Right lung (tissue), 10 donors: ENCODE measurements around the gene ACMSD. TPM values are rescaled to one million over a fixed set of nuclear protein-coding genes. Genes with fewer than 3 reads are reported as not detected.
A peak's percentile ranks its signal among the peaks of the same experiment; 100 is the strongest.
"Not testable (repeated sequence)": the region's sequence is repeated elsewhere in the genome, so short reads cannot be mapped to it uniquely, and the experiment has no call there.

ENCODE experiments used
- DNase-seq, 2 donors: peaks; one replicate each; pipeline ENCODE4 v3.0.0-alpha.2; 2013
- long read RNA-seq, 8 donors: transcript quantifications; one replicate each; lab custom pipeline, GENCODE V29; 2026
- polyA plus RNA-seq, 5 donors: library from polyadenylated mRNA; unstranded; fragments of 120-200 nt; gene quantifications; one replicate each; pipeline versions ENCODE4 v1.2.1 to v1.2.3, GENCODE V29; 2013; ENCODE audit warnings: inconsistent platforms in 1 of 5, low replicate concordance in 1 of 5; ENCODE audit not compliant: insufficient read length in 5 of 5, insufficient read depth in 1 of 5

Gene ACMSD
- polyA plus RNA-seq: 1 to 10 TPM in 4 of 5 donors, under 1 TPM in 1; 0.78 to 1.9 (median 1.6) TPM
- long read RNA-seq, donor 1: 0 reads
- long read RNA-seq, donor 2: 0 reads
- long read RNA-seq, donor 3: 0 reads
- long read RNA-seq, donor 4: 0 reads
- long read RNA-seq, donor 5: 0 reads
- long read RNA-seq, donor 6: 0 reads
- long read RNA-seq, donor 7: 0 reads
- long read RNA-seq, donor 8: 0 reads

DNA sequence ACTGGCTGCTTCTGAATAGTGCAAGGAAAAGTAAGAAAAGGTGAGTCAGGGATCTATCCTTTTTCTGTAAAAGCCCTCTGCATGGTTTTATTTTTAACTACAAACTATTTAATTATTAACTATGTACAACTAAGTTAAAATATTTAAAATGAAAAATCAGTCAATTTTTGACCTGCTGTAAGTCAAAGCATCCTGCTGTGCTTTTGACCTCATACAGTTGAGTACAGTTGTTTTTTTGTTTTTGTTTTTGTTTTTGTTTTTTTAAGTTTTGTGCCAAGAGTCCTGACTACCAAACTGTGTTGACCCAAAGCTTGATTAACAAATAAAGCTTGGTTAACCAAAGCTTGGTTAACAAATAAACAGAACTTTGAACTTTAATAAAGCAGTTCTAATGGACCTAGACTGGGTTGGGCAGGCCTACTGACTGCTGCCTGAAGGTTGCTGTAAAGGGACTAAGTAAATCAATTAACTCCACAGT lies at the start of gene ACMSD:
Gene ACMSD (plus strand): TSS at position 474 of the 478 bp plus-strand sequence. CDS start 67 bp downstream, outside the sequence.
- DNase-seq: no peak

DNA sequence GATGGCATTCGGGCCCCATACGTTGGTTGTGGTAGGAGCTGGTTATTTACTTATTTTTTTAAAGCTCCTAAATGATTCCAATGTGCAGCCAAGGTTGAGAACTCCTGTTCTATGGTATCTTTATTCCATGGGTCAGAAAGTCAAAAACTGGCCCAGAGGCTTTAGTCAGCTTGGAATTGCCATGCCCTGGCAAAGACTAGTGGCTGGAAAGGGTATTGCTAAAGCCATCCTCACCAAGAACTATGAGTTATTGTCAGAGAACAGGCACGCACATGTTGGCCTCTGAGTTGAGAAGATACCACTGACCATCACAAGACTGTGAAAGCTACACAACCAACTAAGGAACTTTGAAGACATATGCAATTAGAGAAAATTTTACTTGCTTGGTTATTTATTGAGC lies 47.9 kb upstream of the ACMSD start:
- no peak for DNase-seq

DNA sequence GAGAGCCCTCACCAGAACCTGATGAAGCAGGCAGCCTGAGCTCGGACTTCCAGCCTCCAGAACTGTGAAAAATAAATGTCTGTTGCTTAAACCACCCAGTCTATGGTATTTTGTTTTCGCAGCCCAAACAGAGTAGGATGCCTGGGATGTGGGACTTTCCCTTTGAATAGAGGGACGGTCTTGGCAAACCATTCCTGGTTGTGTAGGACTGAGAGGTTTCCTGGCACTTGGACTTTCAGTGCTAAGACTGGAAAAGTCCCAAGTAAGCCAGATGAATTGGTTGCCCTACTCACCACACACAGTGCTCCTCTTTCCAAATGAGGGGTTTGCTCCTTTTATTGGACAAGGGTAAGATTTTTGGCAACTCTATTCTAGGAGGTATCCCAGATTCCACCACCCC lies 46.8 kb upstream of the ACMSD start:
- DNase-seq: no peak

DNA sequence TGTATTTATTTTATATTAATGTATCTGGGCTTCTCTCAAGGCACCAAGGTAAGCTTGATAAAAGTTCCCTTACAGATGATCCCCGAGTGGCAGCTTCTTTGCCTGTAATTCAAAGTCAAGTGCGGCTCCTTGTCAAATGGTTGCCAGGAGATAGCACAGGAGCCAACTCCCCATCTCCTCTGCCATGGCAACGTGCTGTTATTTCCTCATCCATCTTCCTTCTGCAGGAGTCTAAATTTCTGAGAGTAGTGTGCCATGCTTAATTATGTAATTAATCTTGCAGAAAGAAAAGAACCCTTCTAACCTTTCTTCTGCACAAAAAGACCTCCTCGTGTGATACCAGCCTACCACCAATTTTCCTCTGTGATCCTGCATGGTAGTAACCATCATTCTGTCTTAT lies 46.2 kb upstream of the ACMSD start:
- DNase-seq: no peak

DNA sequence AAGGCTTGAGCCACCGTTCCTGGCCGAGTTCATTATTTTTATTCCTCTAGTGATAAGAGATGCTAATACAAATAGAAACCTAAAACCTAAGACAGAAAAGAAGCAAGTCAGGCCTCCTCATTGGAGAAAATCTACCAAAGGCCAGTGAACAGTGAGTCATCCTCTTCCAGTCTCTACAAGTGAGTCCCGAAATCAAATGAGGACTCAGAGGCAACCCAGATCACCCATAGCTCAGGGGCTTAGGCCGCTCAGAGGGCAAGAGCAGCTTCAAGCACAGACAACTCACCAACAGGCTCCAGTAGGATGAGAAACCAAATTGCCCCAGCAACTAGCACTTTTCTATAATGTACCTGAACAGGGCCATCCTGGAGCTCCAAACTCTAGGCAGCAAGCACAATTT lies 42.7 kb upstream of the ACMSD start:
- DNase-seq: no peak

DNA sequence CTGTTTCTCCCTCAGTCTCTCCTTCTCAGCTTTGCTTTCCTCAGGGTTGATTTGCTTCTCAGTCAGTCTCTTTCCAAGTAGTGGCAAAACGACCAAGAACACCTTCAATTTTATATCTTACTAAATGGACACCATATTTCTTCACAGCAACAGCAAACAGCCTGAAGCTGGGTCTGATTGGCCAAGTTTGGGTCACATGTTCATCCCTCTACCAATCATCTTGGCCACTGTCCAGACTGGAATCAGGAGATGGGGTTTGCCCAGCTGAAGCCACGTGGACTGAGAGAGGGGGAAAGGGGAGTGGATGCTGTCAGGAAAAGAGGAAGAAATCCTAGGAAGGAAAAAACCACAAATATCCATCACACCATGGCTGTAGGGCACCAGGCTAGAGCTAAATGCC lies 42.0 kb upstream of the ACMSD start:
- no peak for DNase-seq

DNA sequence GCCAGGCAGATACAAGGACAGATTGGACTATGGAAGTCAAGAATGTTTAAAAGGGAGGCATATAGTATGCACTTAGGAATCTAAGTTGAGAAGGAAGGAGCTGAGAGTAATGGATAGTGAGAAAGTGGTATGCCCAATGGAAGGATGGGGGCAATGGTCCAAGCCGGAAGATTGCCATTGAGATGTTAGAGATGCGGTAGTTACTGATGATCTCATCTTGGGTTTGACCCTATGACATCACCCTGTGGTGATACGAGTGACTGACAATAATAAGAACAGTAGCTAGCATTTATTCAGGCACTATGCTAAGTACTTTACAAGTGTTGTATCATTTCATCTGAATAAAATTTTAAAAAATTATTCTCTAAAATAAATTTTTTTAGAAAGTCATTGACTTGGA lies 38.5 kb upstream of the ACMSD start:
- DNase-seq: no peak

DNA sequence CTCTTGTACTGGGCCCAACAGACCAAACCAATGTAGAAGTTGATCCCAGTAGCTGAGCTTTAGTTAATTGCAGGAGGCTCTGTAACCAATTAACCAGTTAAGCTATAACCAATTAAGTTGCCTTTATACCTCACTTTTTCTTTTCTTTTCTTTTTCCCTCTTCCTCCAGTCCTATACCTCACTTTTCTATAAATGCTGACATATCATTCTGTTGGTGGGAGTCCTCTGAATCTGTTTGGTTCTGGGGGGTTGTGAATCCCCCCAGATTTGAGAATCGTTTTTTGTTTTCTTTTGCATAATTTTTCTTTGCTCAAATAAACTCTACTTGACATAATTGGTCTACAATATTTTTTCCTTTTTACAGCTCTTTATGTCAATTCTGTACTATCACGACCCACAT lies 38.1 kb upstream of the ACMSD start:
- DNase-seq: no peak

DNA sequence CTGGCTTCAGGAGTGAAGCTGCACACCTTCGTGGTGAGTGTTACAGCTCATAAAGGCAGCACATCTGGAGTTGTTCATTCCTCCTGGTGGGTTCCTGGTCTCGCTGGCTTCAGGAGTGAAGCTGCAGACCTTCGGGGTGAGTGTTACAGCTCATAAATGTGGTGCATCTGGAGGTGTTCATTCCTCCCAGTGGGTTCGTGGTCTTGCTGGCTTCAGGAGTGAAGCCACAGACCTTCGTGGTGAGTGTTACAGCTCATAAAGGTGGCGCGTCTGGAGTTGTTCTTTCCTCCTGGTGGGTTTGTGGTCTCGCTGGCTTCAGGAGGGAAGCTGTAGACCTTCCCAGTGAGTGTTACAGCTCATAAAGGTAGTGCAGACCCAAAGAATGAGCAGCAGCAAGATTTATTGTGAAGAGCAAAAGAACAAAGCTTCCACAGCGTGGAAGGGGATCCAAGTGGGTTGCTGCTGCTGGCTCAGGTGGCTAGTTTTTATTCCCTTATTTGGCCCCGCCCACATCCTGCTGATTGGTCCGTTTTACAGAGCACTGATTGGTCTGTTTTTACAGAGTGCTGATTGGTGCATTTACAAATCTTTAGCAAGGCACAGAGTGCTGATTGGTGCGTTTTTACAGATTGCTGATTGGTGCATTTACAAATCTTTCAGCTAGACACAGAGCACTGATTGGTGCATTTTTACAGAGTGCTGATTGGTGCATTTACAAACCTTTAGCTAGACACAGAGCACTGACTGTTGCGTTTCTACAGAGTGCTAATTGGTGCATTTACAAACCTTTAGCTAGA lies 34.6 kb upstream of the ACMSD start:
- not testable (repeated sequence) for DNase-seq

DNA sequence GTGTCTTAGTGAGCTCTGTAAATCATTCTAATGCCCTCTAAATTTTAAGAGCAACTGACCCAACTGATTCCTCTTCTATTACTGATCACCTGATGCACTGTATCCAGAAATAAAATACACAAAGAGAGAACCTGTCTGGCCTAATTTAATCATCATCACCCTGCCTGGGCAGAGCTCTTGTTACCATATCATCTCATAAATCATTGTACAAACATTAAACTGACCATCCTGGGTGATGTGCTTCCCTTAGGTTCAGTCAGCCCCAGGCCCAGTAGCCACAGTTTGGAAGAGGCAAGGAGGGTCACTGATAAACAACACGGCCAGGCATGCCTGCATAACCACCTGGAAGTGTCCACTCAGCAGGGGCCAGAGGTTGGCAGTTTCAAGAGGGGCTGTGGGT lies 22.7 kb upstream of the ACMSD start:
- no peak for DNase-seq

DNA sequence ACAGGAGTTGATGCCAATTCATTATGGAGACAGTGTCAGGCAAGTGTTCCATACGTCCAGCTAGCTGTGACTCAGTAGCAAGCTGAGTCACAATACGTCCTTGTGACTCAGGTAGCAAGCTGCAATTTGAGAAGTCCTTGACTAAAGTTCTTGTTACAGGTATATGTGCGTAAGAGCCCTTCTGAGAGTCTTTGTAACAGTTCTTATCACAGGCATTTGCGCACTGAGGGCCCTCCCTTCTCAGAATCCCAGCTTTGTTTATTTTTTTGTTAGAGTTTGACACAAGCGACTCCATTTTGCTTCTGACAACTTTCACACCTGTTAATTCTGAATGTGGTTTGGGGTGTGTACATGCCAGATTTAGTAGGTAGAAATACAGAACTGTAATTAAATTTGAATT lies 20.1 kb upstream of the ACMSD start:
- DNase-seq: peak; percentile 32 to 38

DNA sequence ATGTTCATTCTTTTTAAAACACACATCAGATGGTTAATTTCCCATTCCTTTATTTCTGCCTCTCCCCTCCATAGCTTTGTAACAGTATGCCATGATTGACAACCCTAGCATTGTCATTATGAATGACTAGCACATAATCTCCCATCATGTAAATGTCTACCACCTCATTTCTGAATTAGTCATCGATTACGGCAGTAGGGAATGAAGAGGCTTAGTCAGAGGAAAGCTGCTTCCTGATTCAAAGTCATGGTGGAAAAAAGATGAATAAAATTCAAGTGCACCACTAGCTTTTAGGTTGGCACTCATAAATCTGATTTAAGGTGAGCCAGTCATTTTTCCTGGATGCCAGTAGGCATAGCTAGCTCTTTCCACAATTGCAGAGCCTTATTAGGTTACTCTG lies 19.1 kb upstream of the ACMSD start:
- DNase-seq: no peak

DNA sequence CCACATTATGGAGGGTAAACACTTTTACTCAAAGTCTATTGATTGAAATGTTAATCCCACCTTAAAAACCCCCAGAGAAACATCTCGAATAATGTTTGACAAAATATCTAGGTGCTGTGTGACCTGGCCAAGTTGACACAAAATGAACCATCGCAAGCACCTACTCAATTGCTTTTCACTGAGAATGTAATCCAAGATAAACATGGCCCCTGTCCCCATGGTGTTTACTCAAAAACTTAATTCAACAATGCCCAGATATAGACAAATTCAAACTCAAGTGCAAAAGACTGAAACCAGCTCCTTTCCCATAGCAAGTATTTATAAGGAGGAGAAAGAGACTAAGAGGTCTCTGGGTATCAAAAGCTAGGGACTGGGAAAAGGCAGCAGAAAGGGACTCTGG lies 15.0 kb upstream of the ACMSD start:
- DNase-seq: peak in 1 of 2 donors; percentile 4

DNA sequence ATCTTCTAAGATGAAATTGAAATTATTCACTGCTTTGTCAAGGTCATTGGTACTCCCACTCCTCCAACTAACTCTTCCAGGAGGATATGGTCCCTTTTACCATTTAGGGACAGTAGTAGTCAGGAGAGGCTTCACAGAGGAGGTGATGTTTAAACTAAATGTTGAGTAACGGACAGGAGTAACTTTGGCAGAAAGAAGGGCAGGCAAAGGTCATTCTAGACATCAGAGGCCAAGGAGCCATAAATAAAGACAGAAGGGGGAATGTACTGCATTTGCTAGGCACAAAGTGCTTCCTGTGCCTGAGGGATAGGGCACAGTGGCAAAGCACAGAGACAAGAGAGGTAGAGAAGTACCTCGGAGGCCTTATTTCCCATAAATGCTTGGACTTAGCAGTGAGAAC lies 14.6 kb upstream of the ACMSD start:
- DNase-seq: no peak

DNA sequence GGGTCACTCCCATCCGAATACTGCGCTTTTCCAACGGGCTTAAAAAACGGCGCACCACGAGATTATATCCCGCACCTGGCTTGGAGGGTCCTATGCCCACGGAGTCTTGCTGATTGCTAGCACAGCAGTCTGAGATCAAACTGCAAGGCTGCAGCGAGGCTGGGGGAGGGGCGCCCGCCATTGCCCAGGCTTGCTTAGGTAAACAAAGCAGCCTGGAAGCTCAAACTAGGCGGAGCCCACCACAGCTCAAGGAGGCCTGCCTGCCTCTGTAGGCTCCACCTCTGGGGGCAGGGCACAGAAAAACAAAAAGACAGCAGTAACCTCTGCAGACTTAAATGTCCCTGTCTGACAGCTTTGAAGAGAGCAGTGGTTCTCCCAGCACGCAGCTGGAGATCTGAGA lies 12.7 kb upstream of the ACMSD start:
- not testable (repeated sequence) for DNase-seq

DNA sequence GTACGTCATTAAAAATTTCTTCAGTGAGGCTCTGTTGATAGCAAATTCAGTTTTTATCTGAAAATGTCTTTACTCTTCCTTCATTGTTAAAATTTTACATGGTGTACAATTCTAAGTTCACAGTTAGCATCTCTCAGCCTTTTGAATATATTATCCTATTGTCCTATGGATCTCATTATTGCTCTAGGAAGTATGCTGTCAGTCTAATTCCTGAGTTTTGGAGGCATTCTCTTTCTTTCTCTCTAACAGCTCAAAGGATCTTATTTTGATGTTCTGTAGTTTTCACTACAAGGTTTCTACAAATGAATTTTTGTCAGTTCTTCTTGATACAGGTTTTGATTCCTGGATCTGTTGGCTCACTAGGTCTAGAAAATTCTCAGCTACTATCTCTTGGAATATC lies 2.9 kb upstream of the ACMSD start:
- no peak for DNase-seq

DNA sequence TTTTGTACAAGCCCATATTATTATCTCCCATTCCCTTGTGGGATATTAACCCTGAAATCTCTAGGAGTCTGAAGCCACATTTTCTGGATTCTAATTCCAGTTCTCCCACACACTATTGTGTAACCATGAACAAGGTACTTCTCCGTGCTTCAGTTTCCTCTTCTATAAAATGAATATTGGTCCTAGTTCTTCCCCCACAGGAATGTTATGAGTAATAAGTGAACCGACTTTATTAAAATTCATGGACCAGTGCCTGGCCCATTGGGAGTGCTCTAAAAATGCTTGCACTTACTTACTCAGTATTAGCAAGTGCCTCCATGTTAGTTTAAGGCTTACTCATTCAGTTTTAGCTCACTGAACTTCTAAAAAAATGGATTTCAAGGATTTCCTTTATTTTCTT lies 1.4 kb upstream of the ACMSD start:
- no peak for DNase-seq

DNA sequence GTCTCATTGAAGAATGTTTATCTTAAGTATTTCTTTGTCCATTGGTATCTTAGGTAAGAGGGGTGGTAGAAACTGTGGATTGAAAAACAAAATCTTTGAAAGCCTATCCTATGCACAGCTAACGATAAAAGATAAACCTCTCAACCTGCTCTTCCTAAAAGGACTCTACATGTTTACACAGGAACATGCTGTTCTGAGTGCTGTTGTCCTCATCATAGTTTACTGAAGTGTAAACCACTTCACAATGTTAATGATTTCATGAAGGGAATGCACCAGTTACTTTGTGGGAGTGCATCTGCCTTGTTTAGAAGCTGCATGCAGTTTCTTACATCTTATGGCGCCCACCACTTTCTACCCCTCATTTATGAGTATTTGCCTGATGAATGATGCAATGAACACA lies 1.2 kb downstream of the ACMSD start:
- DNase-seq: no peak

DNA sequence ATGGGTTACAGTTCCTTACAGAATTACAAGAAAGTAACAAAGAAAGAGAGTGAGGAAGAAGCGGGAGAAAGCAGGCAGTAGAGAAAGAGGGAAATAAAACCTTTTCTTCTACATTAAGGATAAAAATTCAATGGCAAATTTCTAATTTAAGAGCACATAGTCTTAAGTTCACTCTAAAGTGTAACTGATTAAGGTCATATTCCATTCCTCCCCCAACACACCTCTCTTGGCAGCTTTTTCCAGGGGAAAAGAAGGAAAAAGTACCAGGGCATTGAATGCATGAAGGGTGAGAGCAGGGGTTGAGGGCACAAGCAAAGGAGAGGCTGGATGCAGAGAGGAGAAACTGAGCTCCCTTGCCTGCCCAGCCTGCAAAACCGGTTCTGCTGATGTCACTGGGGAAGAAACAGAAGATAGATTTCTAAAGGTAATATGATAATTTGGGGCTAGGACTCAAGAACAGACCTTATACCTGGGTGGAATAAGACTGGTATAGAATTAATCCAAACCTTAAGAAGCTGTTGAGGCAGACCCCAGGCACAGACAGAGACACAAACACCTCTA lies 4.6 kb downstream of the ACMSD start:
- no peak for DNase-seq

DNA sequence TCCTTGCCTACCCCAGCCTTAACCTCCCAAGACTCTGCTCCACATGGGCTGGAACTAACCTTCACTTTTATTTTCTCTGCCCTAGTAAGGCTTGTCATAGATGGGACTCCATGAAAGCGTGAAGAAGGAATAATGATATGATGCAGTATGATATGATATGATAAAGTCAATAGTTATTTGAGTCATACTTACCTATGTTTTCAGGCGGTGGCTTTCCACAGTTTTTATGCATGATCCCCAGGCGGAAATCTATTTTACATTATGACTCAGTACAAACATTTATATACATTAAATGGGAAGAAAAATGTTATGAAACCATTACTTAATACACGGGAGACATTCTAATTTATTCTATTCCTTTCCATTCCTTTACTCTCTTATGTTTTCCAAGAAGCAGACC lies 5.6 kb downstream of the ACMSD start:
- DNase-seq: no peak

DNA sequence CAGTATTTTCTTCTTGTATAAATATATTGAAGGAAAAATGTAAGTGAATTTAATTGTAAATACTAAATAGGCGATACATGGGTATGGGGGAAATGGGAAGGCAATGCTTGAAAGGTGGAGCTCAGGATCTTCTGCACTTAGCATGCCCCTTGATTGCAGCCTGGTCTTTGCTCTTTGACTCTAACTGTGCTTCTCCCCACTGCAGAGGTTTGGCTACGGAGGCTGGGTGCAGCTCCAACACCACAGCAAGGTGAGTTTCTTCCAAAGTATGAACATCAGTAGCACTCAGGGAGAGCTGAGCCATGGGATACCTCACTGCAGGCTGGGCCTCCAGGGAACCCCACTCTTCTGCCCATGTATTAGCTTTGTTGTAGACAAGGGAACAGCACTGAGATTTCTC lies 6.6 kb downstream of the ACMSD start:
- no peak for DNase-seq

DNA sequence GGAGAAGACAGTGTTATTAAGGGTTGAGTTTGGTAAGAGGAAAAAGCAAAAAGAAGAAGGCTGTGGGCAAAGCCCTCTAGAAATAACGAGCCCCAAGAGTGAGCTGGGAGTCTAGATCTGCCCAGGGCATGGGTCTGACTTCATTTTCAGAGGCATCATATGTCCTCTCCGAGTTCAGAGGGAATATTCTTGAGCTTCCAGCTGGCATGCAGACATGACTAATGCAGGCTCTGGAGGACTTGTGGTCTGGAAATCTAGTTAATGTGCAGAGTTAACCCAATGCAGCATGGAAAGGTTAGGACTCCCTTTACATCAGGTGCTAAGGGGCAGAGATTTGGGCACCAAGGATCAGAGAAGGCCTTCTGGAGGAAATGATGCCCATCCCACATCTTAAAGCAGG lies 7.3 kb downstream of the ACMSD start:
- DNase-seq: no peak

DNA sequence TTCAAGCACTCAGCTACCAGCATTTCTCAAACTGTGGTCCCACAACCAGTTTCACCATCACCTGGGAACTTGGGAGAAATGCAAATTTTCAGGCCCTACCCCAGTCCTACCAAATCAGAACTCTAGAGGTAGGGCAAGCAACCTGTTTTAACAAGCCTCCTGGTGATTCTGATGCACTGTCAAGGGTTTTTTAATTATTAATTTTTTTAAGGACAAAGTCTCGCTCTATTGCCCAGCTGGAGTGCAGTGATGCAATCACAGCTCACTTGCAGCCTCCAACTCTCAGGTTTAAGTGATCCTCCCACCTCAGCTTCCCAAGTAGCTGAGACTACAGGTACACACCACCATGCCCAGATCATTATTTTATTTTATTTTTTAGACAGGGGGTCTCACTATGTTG lies 7.8 kb downstream of the ACMSD start:
- no peak for DNase-seq
